Measurements from ENCODE around the gene KIAA1958.

KIAA1958 gene

GRCh38 chr9:112559629-112560413 is 73.2 kb downstream of the KIAA1958 start:
- no peak for TF ChIP-seq POLR2AphosphoS5 (IDR thresholded peaks at IDR 0.05; ENCODE audit: low read depth)
- TF ChIP-seq CTCF (IDR thresholded peaks at IDR 0.05; ENCODE audit: insufficient read depth, low read length), result no peak
- no peak for TF ChIP-seq GABPA (IDR thresholded peaks at IDR 0.05; ENCODE audit: low read depth)
- TF ChIP-seq REST (IDR thresholded peaks at IDR 0.05; ENCODE audit: insufficient replicate concordance, low read depth), result no peak
- no peak for TF ChIP-seq SPI1 (IDR thresholded peaks at IDR 0.05; ENCODE audit: borderline replicate concordance, low read depth)
- no peaks in the 10 kb centered on the region for H3K27me3 ChIP-seq (ENCODE audit: insufficient read depth, poor library complexity, severe bottlenecking)
- DNase-seq (ENCODE audit: low read depth in 1 of 2, low spot score in 1 of 2), result no peak
- H3K4me3 ChIP-seq (replicated peaks; ENCODE audit: insufficient read depth, low read length), result no peak overlapping the region
- no peak overlapping the region for H3K27ac ChIP-seq (replicated peaks)

- H3K27me3 ChIP-seq (ENCODE audit: insufficient read depth, poor library complexity, severe bottlenecking), result no peaks in the 10 kb centered on the region
- H3K4me3 ChIP-seq (replicated peaks; ENCODE audit: insufficient read depth, low read length), result no peak overlapping the region
- H3K27ac ChIP-seq (replicated peaks), result no peak overlapping the region
- DNase-seq (ENCODE audit: low read depth in 1 of 2, low spot score in 1 of 2), result no peak
- TF ChIP-seq SPI1 (IDR thresholded peaks at IDR 0.05; ENCODE audit: borderline replicate concordance, low read depth), result no peak
- TF ChIP-seq REST (IDR thresholded peaks at IDR 0.05; ENCODE audit: insufficient replicate concordance, low read depth), result no peak
- no peak for TF ChIP-seq POLR2AphosphoS5 (IDR thresholded peaks at IDR 0.05; ENCODE audit: low read depth)
- TF ChIP-seq GABPA (IDR thresholded peaks at IDR 0.05; ENCODE audit: low read depth), result no peak
- no peak for TF ChIP-seq CTCF (IDR thresholded peaks at IDR 0.05; ENCODE audit: insufficient read depth, low read length)
Measured at GRCh38 chr9:112562235-112562958, 75.8 kb downstream of the KIAA1958 start.

GRCh38 chr9:112569186-112569585 is 82.6 kb downstream of the KIAA1958 start:
- TF ChIP-seq CTCF (IDR thresholded peaks at IDR 0.05; ENCODE audit: insufficient read depth, low read length) (no peak), REST (IDR thresholded peaks at IDR 0.05; ENCODE audit: insufficient replicate concordance, low read depth) (no peak), SPI1 (IDR thresholded peaks at IDR 0.05; ENCODE audit: borderline replicate concordance, low read depth) (no peak), POLR2AphosphoS5 (IDR thresholded peaks at IDR 0.05; ENCODE audit: low read depth) (no peak), GABPA (IDR thresholded peaks at IDR 0.05; ENCODE audit: low read depth) (no peak)
- Histone ChIP-seq H3K27me3 (ENCODE audit: insufficient read depth, poor library complexity, severe bottlenecking) (no peaks in the 10 kb centered on the region), H3K27ac (replicated peaks) (no peak overlapping the region), H3K4me3 (replicated peaks; ENCODE audit: insufficient read depth, low read length) (no peak overlapping the region)
- DNase-seq (ENCODE audit: low read depth in 1 of 2, low spot score in 1 of 2), result peak in 1 of 2 experiments; percentile 4

Measured in HL-60 (cell line).